CD4-positive, CD25-positive, alpha-beta regulatory T cell (primary cell): Measurements from ENCODE around the gene ACAT2. TPM values are rescaled to one million over a fixed set of nuclear protein-coding genes. Genes with fewer than 3 reads are reported as not detected.

ENCODE experiments used
- ATAC-seq, 2 donors: fragments of 150-1000 bp; cut with Tn5 transposase; one replicate each; pipeline ENCODE4 v1.10.0; 2021; ENCODE audit warnings: low read depth in 2 of 2, moderate number of reproducible peaks in 2 of 2, moderate library complexity in 1 of 2
- DNase-seq, 3 donors: peaks; one replicate each; pipeline versions ENCODE4 v3.0.0 to v3.0.0-alpha.2; 2012 to 2022; ENCODE audit warnings: mixed read lengths in 1 of 3
- H3K27ac ChIP-seq: one replicate; pipeline ENCODE4 v1.7.0; 2013; ENCODE audit warnings: mild to moderate bottlenecking, low read length; ENCODE audit not compliant: insufficient read depth, poor library complexity, severe bottlenecking
- H3K27me3 ChIP-seq: one replicate; pipeline ENCODE4 v1.7.0; 2013; ENCODE audit warnings: low read length; ENCODE audit not compliant: control insufficient read depth, insufficient read depth
- H3K36me3 ChIP-seq: one replicate; pipeline ENCODE4 v1.7.0; 2013; ENCODE audit warnings: mild to moderate bottlenecking, low read length, moderate library complexity; ENCODE audit not compliant: control insufficient read depth, insufficient read depth
- H3K4me1 ChIP-seq: 2 replicates; pipeline ENCODE4 v1.7.0; 2013; ENCODE audit warnings: mild to moderate bottlenecking, low read length; ENCODE audit not compliant: insufficient read depth, control insufficient read depth, poor library complexity, severe bottlenecking
- H3K4me3 ChIP-seq: one replicate; pipeline ENCODE4 v1.7.0; 2013; ENCODE audit warnings: low read depth, mild to moderate bottlenecking, low read length, moderate library complexity
- H3K9me3 ChIP-seq, 2 experiments: 1 replicate in 1 of 2; 2 replicates in 1 of 2; pipeline ENCODE4 v1.7.0; 2013; ENCODE audit warnings: low read length in 2 of 2, mild to moderate bottlenecking in 1 of 2, moderate library complexity in 1 of 2; ENCODE audit not compliant: control insufficient read depth in 2 of 2
- H3K27ac Mint-ChIP-seq, 3 donors: one replicate each; pipeline ENCODE4 v1.8.0; 2020 to 2022; ENCODE audit warnings: mild to moderate bottlenecking in 3 of 3, mixed read lengths in 3 of 3, moderate library complexity in 2 of 3
- H3K27me3 Mint-ChIP-seq: one replicate; pipeline ENCODE4 v1.8.0; 2022; ENCODE audit warnings: mild to moderate bottlenecking, mixed read lengths
- H3K36me3 Mint-ChIP-seq: one replicate; pipeline ENCODE4 v1.8.0; 2020; ENCODE audit warnings: mixed read lengths
- H3K4me1 Mint-ChIP-seq, 4 donors: one replicate each; pipeline ENCODE4 v1.8.0; 2020 to 2022; ENCODE audit warnings: mixed read lengths in 4 of 4, mild to moderate bottlenecking in 1 of 4
- H3K4me3 Mint-ChIP-seq, 4 donors: one replicate each; pipeline ENCODE4 v1.8.0; 2020 to 2022; ENCODE audit warnings: mild to moderate bottlenecking in 4 of 4, mixed read lengths in 4 of 4, moderate library complexity in 3 of 4
- H3K9me3 Mint-ChIP-seq, 7 donors: one replicate each; pipeline ENCODE4 v1.8.0; 2020 to 2022; ENCODE audit warnings: mixed read lengths in 7 of 7, mild to moderate bottlenecking in 3 of 7, moderate library complexity in 2 of 7
- polyA plus RNA-seq, 4 donors: library from polyadenylated mRNA; unstranded; fragments of 300-500 nt; fragmentation: Illumina TruSeq; gene quantifications; one replicate each; pipeline ENCODE4 v1.2.3, GENCODE V29; 2021
- total RNA-seq: library from RNA; stranded (reverse); gene quantifications from one replicate; pipeline ENCODE4 v1.2.3, GENCODE V29; 2022

Gene ACAT2
- total and polyA plus RNA-seq, 5 donors from 2014 or later, result 29.6 to 66.0 (median 46.1) TPM

DNA sequence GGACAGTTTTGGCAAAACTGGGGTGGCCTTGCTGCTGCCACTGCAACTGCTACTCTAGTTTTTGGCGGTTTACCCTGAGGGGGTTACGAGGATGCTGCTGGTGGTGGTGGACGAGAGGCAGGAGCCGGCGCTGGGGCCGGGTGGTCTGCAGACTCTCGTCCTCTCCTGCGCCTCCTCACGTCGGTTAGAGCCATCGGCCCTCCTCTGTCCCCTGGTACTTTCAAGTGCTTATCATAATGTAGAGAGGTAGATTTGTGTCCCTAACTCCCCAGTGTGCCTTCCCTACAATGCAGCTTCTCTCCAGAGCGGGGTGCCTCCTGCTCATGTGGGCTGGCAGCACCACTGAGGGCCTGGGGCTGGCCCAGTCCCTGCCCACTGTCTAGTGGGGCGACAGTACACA is 64.2 kb downstream of the ACAT2 start:
- H3K4me1 Mint-ChIP-seq, result peaks cover 0 to under 1% (median 0%) of the 10 kb centered on the region in 4 donors
- no peak for ATAC-seq
- no peaks in the 10 kb centered on the region for H3K9me3 ChIP-seq
- no peaks in the 10 kb centered on the region for H3K4me1 ChIP-seq
- H3K27ac ChIP-seq, result no peak overlapping the region
- H3K9me3 Mint-ChIP-seq, result no peaks in the 10 kb centered on the region
- H3K36me3 ChIP-seq, result no peaks in the 10 kb centered on the region
- no peak overlapping the region for H3K4me3 ChIP-seq
- no peaks in the 10 kb centered on the region for H3K36me3 Mint-ChIP-seq
- no peaks in the 10 kb centered on the region for H3K27me3 ChIP-seq
- H3K4me3 Mint-ChIP-seq, result no peak overlapping the region
- DNase-seq, result no peak
- peaks cover 5% of the 10 kb centered on the region for H3K27me3 Mint-ChIP-seq
- H3K27ac Mint-ChIP-seq, result no peak overlapping the region

DNA sequence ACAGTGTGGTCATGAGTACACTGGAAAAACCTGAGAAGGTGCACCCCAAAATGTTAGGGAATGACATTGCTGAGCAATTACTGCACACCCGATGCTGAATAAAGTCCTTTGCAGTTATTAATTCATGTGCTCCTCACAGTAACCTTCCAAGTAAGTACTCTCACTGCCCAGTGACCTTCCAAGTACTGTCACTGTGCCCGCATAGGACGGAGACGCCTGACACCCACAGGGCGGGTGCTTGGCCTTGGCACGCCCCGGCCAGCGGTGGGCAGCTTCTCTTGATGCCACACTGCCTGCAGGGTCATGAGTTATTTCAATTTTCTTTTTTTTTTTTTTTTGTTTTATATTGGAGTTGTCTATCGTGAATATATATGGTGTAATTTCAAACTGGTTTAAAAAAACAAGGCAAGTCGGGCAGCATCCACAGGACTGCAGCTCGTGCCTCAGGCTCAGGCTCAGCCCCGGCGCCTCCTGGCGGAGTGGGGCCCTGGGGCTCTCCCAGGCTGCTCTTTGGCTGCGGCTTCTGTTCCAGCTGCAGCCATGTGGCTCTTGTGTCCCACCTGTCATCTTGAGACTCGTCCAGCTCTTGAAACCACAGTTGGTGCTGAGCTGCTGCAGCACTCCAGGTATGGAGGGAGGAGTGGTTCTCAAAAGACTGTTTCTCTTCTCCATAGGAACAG is 65.3 kb downstream of the ACAT2 start:
- no peak overlapping the region for H3K27ac Mint-ChIP-seq
- Histone ChIP-seq H3K27ac (no peak overlapping the region), H3K4me1 (no peaks in the 10 kb centered on the region), H3K27me3 (no peaks in the 10 kb centered on the region), H3K36me3 (no peaks in the 10 kb centered on the region), H3K9me3 (no peaks in the 10 kb centered on the region), H3K4me3 (no peak overlapping the region)
- no peak for ATAC-seq
- H3K36me3 Mint-ChIP-seq, result no peaks in the 10 kb centered on the region
- no peak overlapping the region for H3K4me3 Mint-ChIP-seq
- no peaks in the 10 kb centered on the region for H3K9me3 Mint-ChIP-seq
- peaks cover 5% of the 10 kb centered on the region for H3K27me3 Mint-ChIP-seq
- no peak for DNase-seq
- H3K4me1 Mint-ChIP-seq, result no peaks in the 10 kb centered on the region

DNA sequence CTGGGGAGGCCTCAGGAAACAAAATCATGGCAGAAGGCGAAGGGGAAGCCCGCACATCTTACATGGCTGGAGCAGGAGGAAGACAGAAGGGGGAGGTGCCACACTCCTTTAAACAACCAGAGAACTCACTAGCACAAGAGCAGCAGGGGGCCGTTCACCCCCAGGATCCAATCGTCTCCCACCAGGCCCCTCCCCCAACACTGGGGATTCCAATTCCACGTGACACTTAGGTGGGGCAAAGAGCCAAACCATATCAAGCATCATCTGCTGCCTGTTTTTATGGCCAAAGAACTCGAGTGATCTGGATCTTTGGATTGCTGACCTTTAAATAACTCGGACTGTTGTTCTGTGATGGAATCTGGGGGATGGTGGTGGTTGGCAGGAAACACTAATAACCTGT is 66.2 kb downstream of the ACAT2 start:
- Mint-ChIP-seq H3K27me3 (peaks cover 5% of the 10 kb centered on the region), H3K27ac (no peak overlapping the region), H3K4me1 (peaks cover 0 to 4% (median 0%) of the 10 kb centered on the region in 4 donors), H3K9me3 (no peaks in the 10 kb centered on the region), H3K4me3 (no peak overlapping the region), H3K36me3 (no peaks in the 10 kb centered on the region)
- no peak overlapping the region for H3K27ac ChIP-seq
- H3K36me3 ChIP-seq, result no peaks in the 10 kb centered on the region
- no peaks in the 10 kb centered on the region for H3K9me3 ChIP-seq
- DNase-seq (no peak), ATAC-seq (no peak)
- H3K4me3 ChIP-seq, result no peak overlapping the region
- no peaks in the 10 kb centered on the region for H3K27me3 ChIP-seq
- no peaks in the 10 kb centered on the region for H3K4me1 ChIP-seq

Other genes starting within 250 kb of the ACAT2 start
- gene SOD2, start 68.8 kb upstream of the ACAT2 start, total RNA-seq, result 187 TPM
- gene SOD2, start 68.8 kb upstream of the ACAT2 start, polyA plus RNA-seq, result 100 to 1,000 TPM; 112 to 144 (median 136) TPM
- 177 TPM for gene WTAP, start 34.5 kb upstream of the ACAT2 start, total RNA-seq
- 100 to 1,000 TPM; 145 to 155 (median 150) TPM for gene WTAP, start 34.5 kb upstream of the ACAT2 start, polyA plus RNA-seq
- gene TCP1, start 27.6 kb downstream of the ACAT2 start, total RNA-seq, result 205 TPM
- gene TCP1, start 27.6 kb downstream of the ACAT2 start, polyA plus RNA-seq, result 100 to 1,000 TPM in 2 of 4 donors, 10 to 100 TPM in 2; 83.6 to 121 (median 99.9) TPM
- gene MRPL18, start 28.4 kb downstream of the ACAT2 start, total RNA-seq, result 21.7 TPM
- 100 to 1,000 TPM in 2 of 4 donors, 10 to 100 TPM in 2; 86.9 to 122 (median 103) TPM for gene MRPL18, start 28.4 kb downstream of the ACAT2 start, polyA plus RNA-seq
- not detected for gene PNLDC1, start 38.2 kb downstream of the ACAT2 start, total RNA-seq
- gene PNLDC1, start 38.2 kb downstream of the ACAT2 start, polyA plus RNA-seq, result under 1 TPM in 1 of 4 donors, not detected in 3; 0.21 TPM
- gene MAS1, start 128.9 kb downstream of the ACAT2 start, total RNA-seq, result not detected
- gene MAS1, start 128.9 kb downstream of the ACAT2 start, polyA plus RNA-seq, result not detected
- gene IGF2R, start 207.0 kb downstream of the ACAT2 start, total RNA-seq, result 71.2 TPM
- gene IGF2R, start 207.0 kb downstream of the ACAT2 start, polyA plus RNA-seq, result 10 to 100 TPM in 2 of 4 donors, 1 to 10 TPM in 2; 8.8 to 13.4 (median 9.8) TPM